Measurements from ENCODE around the gene MED17.

MED17 gene

GRCh38 chr11:93840981-93841380 is 56.9 kb downstream of the MED17 start:
- H3K4me3 ChIP-seq (replicated peaks in 1 of 2; ENCODE audit: low read depth in 2 of 2, low read length in 2 of 2): no peak overlapping the region
- DNase-seq (ENCODE audit: low read depth in 2 of 2): no peak
- no peak for TF ChIP-seq CTCF (IDR thresholded peaks at IDR 0.05; ENCODE audit: low read depth, low read length)

GRCh38 chr11:93841446-93841845 is 57.4 kb downstream of the MED17 start:
- DNase-seq (ENCODE audit: low read depth in 2 of 2): no peak
- TF ChIP-seq CTCF (IDR thresholded peaks at IDR 0.05; ENCODE audit: low read depth, low read length): no peak

GRCh38 chr11:93842034-93842433 is 58.0 kb downstream of the MED17 start:
- TF ChIP-seq CTCF (IDR thresholded peaks at IDR 0.05; ENCODE audit: low read depth, low read length): no peak
- no peak overlapping the region for H3K4me3 ChIP-seq (replicated peaks in 1 of 2; ENCODE audit: low read depth in 2 of 2, low read length in 2 of 2)
- DNase-seq (ENCODE audit: low read depth in 2 of 2): no peak

More at GRCh38 chr11:93841446-93841845, 57.4 kb downstream of the MED17 start:
- no peak overlapping the region for H3K4me3 ChIP-seq (replicated peaks in 1 of 2; ENCODE audit: low read depth in 2 of 2, low read length in 2 of 2)

GRCh38 chr11:93842461-93842860 is 58.4 kb downstream of the MED17 start:
- no peak for TF ChIP-seq CTCF (IDR thresholded peaks at IDR 0.05; ENCODE audit: low read depth, low read length)
- peak; percentile 56 to 65 for DNase-seq (ENCODE audit: low read depth in 2 of 2)
- H3K4me3 ChIP-seq (replicated peaks in 1 of 2; ENCODE audit: low read depth in 2 of 2, low read length in 2 of 2): no peak overlapping the region

- no peak for TF ChIP-seq CTCF (IDR thresholded peaks at IDR 0.05; ENCODE audit: low read depth, low read length)
- no peak overlapping the region for H3K4me3 ChIP-seq (replicated peaks in 1 of 2; ENCODE audit: low read depth in 2 of 2, low read length in 2 of 2)
- DNase-seq (ENCODE audit: low read depth in 2 of 2): no peak
These were observed 59.8 kb downstream of the MED17 start for GRCh38 chr11:93843906-93844305.

- H3K4me3 ChIP-seq (replicated peaks in 1 of 2; ENCODE audit: low read depth in 2 of 2, low read length in 2 of 2): no peak overlapping the region
- TF ChIP-seq CTCF (IDR thresholded peaks at IDR 0.05; ENCODE audit: low read depth, low read length): no peak
- no peak for DNase-seq (ENCODE audit: low read depth in 2 of 2)
These were observed 60.5 kb downstream of the MED17 start for GRCh38 chr11:93844568-93844967.

Measured in cardiac fibroblast (primary cell).